ENCODE measurements around the gene CPLANE2.

CPLANE2 gene

GRCh38 chr1:16181887-16182719, 54.9 kb downstream of the CPLANE2 start:
- peak; percentile 91 for DNase-seq (ENCODE audit: low read depth)
- no peak for TF ChIP-seq CTCF (conservative IDR thresholded peaks at IDR 0.05; ENCODE audit: control insufficient read depth, insufficient read depth, low read depth, low read length)
- no peak overlapping the region for H3K4me3 ChIP-seq (ENCODE audit: control insufficient read depth, low read depth, low read length)
